ENCODE results near the gene MAB21L1.

- no peak for TF ChIP-seq POLR2AphosphoS5 (IDR thresholded peaks at IDR 0.05)
- TF ChIP-seq CTCF (IDR thresholded peaks at IDR 0.05; ENCODE audit: poor library complexity, severe bottlenecking): no peak
- no peak for TF ChIP-seq EP300 (conservative IDR thresholded peaks at IDR 0.05; ENCODE audit: poor library complexity, severe bottlenecking)
- no peak for TF ChIP-seq TAF1 (IDR thresholded peaks at IDR 0.05; ENCODE audit: low read depth)
Measured at GRCh38 chr13:35498231-35498630, 21.7 kb upstream of the MAB21L1 start.

Measured in neural cell (in vitro differentiated cells).